GM12864 (cell line): Measurements from ENCODE around the gene SNX1.
"Not testable (repeated sequence)": the region's sequence is repeated elsewhere in the genome, so short reads cannot be mapped to it uniquely, and the experiment has no call there.

Experiments
- DNase-seq: peaks from one replicate; pipeline ENCODE4 v3.0.0-alpha.2; 2011; ENCODE audit warnings: low read depth
- H3K4me3 ChIP-seq: 2 replicates; pipeline ENCODE4 v1.5.1; 2011; ENCODE audit warnings: mild to moderate bottlenecking, low read depth, low read length, control low read depth
- TF ChIP-seq, protein P1 (sequence below): IDR thresholded peaks from 2 replicates; pipeline ENCODE4 v1.5.1; 2011; ENCODE audit warnings: low read depth, mild to moderate bottlenecking, moderate library complexity, low read length, control low read depth, inconsistent platforms; ENCODE audit errors: missing control alignments

SNX1 gene

DNA sequence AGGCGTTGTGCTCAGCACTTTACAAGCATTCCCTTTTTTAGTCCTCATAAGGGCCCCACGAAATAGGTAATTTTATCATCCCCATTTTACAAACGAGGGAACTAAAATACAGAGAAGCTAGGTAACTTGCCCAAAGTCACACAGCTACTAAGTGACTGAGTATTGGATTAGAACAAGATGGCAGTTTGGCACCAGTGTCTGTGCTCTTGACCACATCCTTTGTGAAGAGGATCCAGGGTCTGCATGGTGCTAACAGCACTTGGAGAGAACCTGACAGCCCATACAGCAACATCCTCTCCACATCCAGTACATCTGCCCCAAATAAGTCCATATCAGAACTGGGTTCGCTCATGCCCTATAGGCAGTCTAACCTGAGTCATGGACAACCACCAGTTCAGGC, 27.6 kb upstream of the SNX1 start:
- H3K4me3 ChIP-seq, result no peak overlapping the region
- TF ChIP-seq, protein P1, sequence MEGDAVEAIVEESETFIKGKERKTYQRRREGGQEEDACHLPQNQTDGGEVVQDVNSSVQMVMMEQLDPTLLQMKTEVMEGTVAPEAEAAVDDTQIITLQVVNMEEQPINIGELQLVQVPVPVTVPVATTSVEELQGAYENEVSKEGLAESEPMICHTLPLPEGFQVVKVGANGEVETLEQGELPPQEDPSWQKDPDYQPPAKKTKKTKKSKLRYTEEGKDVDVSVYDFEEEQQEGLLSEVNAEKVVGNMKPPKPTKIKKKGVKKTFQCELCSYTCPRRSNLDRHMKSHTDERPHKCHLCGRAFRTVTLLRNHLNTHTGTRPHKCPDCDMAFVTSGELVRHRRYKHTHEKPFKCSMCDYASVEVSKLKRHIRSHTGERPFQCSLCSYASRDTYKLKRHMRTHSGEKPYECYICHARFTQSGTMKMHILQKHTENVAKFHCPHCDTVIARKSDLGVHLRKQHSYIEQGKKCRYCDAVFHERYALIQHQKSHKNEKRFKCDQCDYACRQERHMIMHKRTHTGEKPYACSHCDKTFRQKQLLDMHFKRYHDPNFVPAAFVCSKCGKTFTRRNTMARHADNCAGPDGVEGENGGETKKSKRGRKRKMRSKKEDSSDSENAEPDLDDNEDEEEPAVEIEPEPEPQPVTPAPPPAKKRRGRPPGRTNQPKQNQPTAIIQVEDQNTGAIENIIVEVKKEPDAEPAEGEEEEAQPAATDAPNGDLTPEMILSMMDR, result no peak
- no peak for DNase-seq

DNA sequence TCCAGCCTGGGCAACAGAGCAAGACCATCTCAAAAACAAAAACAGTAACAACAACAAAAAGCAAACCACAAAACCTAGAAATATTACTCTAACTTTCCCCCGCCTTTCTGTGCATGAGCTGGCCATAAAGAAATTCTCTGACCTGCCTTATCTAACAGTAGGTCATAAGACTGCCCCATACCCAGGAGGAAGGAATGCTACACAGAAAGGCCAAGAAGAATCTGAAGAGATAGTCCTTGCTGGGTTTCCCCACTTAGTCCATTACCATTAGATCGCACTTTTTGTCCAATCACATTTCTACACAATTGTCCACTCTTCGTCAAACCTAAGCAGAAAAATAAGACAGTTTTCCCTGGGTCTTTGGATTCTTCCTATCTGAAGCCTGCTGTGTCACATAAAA, 25.7 kb upstream of the SNX1 start:
- H3K4me3 ChIP-seq, result no peak overlapping the region
- DNase-seq, result no peak
- TF ChIP-seq, protein P1, result no peak

DNA sequence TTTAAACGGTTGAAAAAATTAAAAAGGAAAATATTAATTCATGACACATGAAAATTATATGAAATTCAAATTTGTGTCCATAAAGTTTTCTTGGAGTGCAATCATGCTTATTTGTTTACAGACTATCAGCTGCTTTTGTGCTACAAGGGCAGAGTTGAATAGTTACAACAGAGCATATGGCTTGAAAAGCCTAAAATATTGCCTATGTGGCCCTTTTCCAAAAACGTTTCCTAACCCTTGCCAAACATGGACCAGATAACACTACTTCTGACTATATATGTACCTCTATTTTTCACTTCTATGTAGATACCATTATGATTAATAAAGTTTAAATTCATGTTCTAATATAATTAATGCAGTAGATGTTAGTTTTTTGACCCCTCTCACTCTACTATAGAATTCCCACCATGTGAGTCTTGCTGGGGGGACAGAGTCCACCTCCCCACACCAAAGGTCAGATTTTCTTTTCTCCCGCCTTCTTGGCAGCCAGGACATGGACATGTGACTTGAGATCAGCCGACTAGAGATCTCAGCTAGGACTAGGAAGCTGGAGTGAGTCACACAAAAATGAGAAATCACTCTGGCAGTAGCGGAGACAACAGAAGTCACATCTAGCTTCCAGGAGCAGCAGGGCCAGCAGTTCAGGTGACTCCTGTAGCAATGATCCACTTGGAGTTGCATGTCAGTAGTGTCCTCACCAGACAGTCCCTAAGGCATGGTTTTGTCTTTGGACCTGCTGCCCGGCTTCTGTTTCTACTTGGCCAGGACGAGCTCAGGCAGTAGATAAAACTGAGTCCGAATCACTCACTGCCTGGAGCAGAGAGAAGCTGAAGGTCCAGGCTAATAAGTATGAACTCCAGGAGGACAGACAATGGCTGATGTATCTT, 24.6 kb upstream of the SNX1 start:
- no peak for DNase-seq
- H3K4me3 ChIP-seq, result no peak overlapping the region
- TF ChIP-seq, protein P1, result no peak

DNA sequence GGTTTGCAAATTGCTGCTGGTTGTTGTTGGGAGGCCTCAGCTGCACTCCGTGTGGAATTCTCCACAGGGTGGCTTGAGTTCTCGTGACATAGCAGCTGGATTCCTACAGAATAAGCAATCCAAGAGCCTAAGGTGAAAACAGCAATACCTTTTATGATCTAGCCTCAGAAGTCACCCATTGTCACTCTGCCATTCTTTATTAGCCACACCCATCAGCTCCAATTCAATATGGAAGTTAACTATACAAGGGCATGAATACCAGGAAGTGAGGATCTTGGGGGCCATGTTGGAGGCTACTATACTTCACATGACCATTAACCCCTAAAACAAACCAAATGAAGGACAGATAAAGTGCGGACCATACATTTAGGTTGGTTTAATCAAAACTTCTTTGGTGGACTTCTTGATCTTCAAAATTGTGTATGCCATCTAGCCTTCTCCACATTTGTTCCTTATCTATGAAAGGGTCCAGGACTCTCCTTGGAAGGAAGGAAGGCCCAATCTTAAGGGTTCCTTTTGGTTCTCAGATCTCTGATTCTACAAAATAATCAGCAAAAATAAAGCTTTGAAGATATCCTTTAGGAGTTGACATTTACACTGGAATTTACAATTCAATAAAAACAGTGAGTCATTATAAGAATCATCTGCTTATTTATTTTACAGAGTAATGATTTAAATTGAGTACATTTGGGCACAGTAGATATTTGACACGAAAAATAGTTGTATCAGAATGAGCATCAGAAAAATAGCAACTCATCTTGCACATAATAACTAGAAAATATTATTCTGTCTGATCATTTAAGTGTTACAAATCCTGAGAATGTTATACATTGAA, 23.6 kb upstream of the SNX1 start:
- no peak overlapping the region for H3K4me3 ChIP-seq
- TF ChIP-seq, protein P1, result no peak
- no peak for DNase-seq

DNA sequence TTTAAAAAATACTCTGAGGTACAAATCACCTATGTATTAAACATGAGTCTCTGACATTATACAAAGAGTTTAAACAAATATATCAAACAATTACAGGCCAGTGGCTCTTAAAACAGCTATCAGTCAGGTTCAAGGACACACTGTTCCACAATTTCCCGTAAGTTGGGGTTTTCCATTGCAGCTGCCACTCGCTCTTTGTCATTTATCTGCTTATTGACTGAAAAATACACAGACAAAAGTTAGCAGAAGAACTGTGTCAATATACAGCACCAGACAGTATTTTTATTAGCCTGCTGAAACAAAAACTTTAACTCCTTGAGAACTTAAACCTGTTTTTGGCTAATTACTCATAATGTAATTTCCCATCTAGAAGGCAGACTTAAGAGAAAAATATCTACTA, 23.0 kb upstream of the SNX1 start:
- DNase-seq, result no peak
- no peak overlapping the region for H3K4me3 ChIP-seq
- TF ChIP-seq, protein P1, result no peak

DNA sequence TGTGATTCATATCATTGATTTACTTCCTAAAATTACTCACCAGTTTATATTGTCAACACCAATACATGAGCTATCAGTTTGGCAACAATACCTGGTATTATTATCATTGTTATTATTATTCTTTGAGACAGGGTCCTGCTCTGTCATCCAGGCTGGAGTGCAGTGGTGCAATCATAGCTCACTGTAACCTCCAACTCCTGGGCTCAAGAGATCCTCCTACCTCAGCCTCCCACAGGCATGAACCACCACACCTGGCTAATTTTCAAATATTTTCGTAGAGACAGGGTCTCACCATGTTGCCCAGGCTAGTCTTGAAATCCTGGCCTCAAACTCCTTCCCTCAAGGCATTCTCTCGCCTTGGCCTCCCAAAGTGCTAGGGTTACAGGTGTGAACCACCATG, 22.3 kb upstream of the SNX1 start:
- not testable (repeated sequence) for H3K4me3 ChIP-seq

DNA sequence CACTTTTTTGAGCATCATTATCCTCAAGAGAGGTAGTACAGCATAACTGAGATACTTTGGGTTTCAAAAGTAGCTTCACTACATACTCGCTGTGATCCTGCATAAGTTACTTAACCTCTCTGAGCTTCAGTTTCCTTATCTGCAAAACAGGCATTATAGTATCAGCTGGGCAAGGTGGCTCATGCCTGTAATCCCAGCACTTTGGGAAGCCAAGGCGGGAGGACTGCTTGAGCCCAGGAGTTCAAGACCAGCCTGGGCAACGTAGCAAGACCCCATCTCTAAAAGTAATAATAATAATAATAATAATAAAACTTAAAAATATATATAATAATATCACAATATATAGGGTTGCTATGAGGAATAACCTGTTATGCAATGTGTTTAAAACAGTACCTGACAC, 13.0 kb upstream of the SNX1 start:
- TF ChIP-seq, protein P1, result no peak
- DNase-seq, result no peak
- H3K4me3 ChIP-seq, result no peak overlapping the region

More for the DNA sequence above, 22.3 kb upstream of the SNX1 start:
- not testable (repeated sequence) for DNase-seq
